ENCODE data around the gene IL1F10. TPM values are rescaled to one million over a fixed set of nuclear protein-coding genes. Genes with fewer than 3 reads are reported as not detected.

The IL1F10 gene
- total RNA-seq, 4 donors from 2014 or later, result 0.53 TPM; not detected in 3

GRCh38 chr2:113111121-113111520 is 43.4 kb downstream of the IL1F10 start:
- Histone ChIP-seq H3K9me3 (no peaks in the 10 kb centered on the region), H3K27ac (peak overlapping the region; percentile 63 to 98 (median 86)), H3K36me3 (no peaks in the 10 kb centered on the region), H3K4me1 (peaks cover 17 to 65% (median 30%) of the 10 kb centered on the region in 3 donors), H3K27me3 (no peaks in the 10 kb centered on the region), H3K4me3 (no peak overlapping the region)
- TF ChIP-seq CTCF (IDR thresholded peaks at IDR 0.05) (no peak), POLR2A (IDR thresholded peaks at IDR 0.05) (no peak)
- 51 to 52% methylated on average over 3 of the region's 3 CpGs for WGBS, 2 donors
- no peak for DNase-seq
- intact Hi-C loops (cut with DNase I), result no loop called here

- intact Hi-C loops (cut with DNase I), result no loop called here
- Histone ChIP-seq H3K36me3 (no peaks in the 10 kb centered on the region), H3K27me3 (no peaks in the 10 kb centered on the region), H3K4me3 (no peak overlapping the region), H3K27ac (peak overlapping the region; percentile 63 to 98 (median 86)), H3K9me3 (no peaks in the 10 kb centered on the region), H3K4me1 (peaks cover 24 to 72% (median 38%) of the 10 kb centered on the region in 3 donors)
- DNase-seq, result no peak
- WGBS, 2 donors, result 48 to 63% methylated on average over 2 to 4 of the region's 6 CpGs
- TF ChIP-seq CTCF (IDR thresholded peaks at IDR 0.05), result no peak
- TF ChIP-seq POLR2A (IDR thresholded peaks at IDR 0.05), result no peak
Observed at GRCh38 chr2:113111823-113112287, 44.1 kb downstream of the IL1F10 start.

GRCh38 chr2:113112441-113112840 is 44.7 kb downstream of the IL1F10 start:
- WGBS, 2 donors, result 81 to 85% methylated on average over 8 of the region's 8 CpGs
- Histone ChIP-seq H3K4me3 (no peak overlapping the region), H3K27me3 (no peaks in the 10 kb centered on the region), H3K27ac (peak overlapping the region; percentile 63 to 98 (median 86)), H3K9me3 (no peaks in the 10 kb centered on the region), H3K4me1 (peaks cover 25 to 78% (median 42%) of the 10 kb centered on the region in 3 donors), H3K36me3 (no peaks in the 10 kb centered on the region)
- DNase-seq, result no peak
- TF ChIP-seq POLR2A (IDR thresholded peaks at IDR 0.05) (no peak), CTCF (IDR thresholded peaks at IDR 0.05) (no peak)
- intact Hi-C loops (cut with DNase I), result no loop called here

GRCh38 chr2:113112871-113113270 is 45.1 kb downstream of the IL1F10 start:
- Histone ChIP-seq H3K4me1 (peaks cover 25 to 79% (median 42%) of the 10 kb centered on the region in 3 donors), H3K27me3 (no peaks in the 10 kb centered on the region), H3K9me3 (no peaks in the 10 kb centered on the region), H3K36me3 (no peaks in the 10 kb centered on the region), H3K27ac (peak overlapping the region; percentile 63 to 98 (median 86)), H3K4me3 (no peak overlapping the region)
- no peak for DNase-seq
- TF ChIP-seq POLR2A (IDR thresholded peaks at IDR 0.05) (no peak), CTCF (IDR thresholded peaks at IDR 0.05) (no peak)
- 70 to 91% methylated on average over 6 of the region's 6 CpGs for WGBS, 2 donors
- intact Hi-C loops (cut with DNase I), result no loop called here

GRCh38 chr2:113113807-113114206 is 46.0 kb downstream of the IL1F10 start:
- TF ChIP-seq POLR2A (IDR thresholded peaks at IDR 0.05), result no peak
- TF ChIP-seq CTCF (IDR thresholded peaks at IDR 0.05), result no peak
- H3K4me1 ChIP-seq, result peaks cover 25 to 88% (median 42%) of the 10 kb centered on the region in 3 donors
- no peak for DNase-seq
- H3K27ac ChIP-seq, result peak overlapping the region; percentile 73 to 98 (median 89)
- no peaks in the 10 kb centered on the region for H3K27me3 ChIP-seq
- intact Hi-C loops (cut with DNase I), result no loop called here
- H3K9me3 ChIP-seq, result no peaks in the 10 kb centered on the region
- H3K4me3 ChIP-seq, result no peak overlapping the region
- 35 to 37% methylated on average over 3 of the region's 3 CpGs for WGBS, 2 donors
- H3K36me3 ChIP-seq, result no peaks in the 10 kb centered on the region

Measured in esophagus squamous epithelium (tissue), 5 donors.